ENCODE data around the gene FAM117B.

DNA sequence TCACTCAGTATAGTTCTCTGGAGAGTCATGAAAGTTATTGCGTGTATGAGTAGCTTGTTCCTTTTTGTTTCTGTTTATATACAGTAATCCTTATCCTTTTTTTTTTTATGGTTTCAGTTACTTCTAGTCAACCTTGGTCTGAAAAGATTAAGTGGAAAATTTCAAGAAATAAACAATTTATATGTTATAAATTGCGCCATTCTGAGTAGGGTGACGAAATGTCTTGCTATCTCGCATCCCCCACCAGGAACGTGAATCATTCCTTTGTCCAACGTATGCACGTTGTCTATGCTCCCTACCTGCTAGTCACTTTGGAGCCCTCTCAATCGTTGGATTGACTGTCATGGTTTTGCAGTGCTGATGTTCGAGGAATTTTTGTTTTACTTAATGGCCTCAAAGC lies 60.4 kb downstream of the FAM117B start:
- TF ChIP-seq CTCF (IDR thresholded peaks at IDR 0.05), result no peak
- TF ChIP-seq POLR2A (IDR thresholded peaks at IDR 0.05), result no peak
- TF ChIP-seq EP300 (IDR thresholded peaks at IDR 0.05), result no peak

Data from tibial nerve (tissue), 4 donors.